ENCODE results near the gene SPPL2A. TPM values are rescaled to one million over a fixed set of nuclear protein-coding genes. Genes with fewer than 3 reads are reported as not detected.
"Not testable (repeated sequence)": the region's sequence is repeated elsewhere in the genome, so short reads cannot be mapped to it uniquely, and the experiment has no call there.

SPPL2A gene, protein sequence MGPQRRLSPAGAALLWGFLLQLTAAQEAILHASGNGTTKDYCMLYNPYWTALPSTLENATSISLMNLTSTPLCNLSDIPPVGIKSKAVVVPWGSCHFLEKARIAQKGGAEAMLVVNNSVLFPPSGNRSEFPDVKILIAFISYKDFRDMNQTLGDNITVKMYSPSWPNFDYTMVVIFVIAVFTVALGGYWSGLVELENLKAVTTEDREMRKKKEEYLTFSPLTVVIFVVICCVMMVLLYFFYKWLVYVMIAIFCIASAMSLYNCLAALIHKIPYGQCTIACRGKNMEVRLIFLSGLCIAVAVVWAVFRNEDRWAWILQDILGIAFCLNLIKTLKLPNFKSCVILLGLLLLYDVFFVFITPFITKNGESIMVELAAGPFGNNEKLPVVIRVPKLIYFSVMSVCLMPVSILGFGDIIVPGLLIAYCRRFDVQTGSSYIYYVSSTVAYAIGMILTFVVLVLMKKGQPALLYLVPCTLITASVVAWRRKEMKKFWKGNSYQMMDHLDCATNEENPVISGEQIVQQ
- 100 to 1,000 TPM; 325 to 777 (median 391) TPM for total RNA-seq

DNA sequence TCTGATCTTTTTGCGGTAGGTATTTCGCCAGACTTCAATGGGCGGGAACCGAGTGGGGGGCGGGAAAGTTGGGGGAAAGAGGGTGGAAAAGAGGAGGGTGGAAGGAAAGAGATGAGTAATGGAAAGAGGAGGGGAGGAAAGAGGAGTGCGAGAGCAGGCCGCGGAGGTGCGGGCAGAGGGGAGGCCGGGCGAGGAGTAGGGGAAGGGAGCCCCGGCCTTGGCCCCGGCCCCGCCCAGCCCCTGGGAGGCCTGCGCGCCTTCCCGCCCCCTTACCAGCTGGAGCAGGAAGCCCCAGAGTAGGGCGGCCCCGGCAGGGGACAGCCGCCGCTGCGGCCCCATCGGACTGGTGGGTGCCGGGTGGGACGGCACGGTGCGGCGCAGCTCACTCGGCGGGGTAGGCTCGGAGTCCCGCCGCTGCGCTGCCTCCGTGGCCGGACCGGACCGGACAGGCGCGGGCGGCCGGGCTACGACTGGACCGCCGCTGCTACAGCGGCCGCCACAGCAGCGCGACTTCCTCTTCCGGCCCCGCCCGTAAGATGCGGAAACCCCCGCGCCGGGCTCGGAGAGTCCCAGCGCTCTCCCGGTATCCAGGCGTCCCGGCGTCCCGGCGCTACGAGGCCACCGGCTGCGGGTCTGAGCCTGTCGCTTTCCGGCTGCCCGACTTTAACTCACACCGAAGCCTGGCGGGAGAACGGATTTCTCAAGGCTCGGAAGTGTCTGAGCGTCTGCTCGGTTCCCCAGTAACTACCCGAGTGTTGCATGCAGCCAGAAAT, at the start of gene SPPL2A:
Gene SPPL2A, minus strand, starts transcription at position 512 of the 773 bp plus-strand sequence. Its CDS starts 173 bp downstream, at position 339.
- peak; percentile 86 for DNase-seq
- peaks cover 10 to 50% (median 28%) of the 10 kb centered on the region in 4 donors for H3K4me1 ChIP-seq
- peak within 1 kb of the TSS; percentile 69 to 99 (median 94) for H3K4me3 ChIP-seq
- 0 to 1% methylated on average over 2 to 36 of the region's 77 CpGs for WGBS, 2 donors (ENCODE audit: low coverage in 1 of 2)
- in situ Hi-C loops (cut with MboI; ENCODE audit: low pct_ligation_motif_present in 1 of 4, low pct_unique_long_range_greater_than_20kb in 1 of 4, low sequenced_read_pairs in 3 of 4): loop anchor here in 1 of 4 donors (10.0 kb wide), 1 partner anchor 109 kb away; no protein-coding TSS in a partner anchor
- intact Hi-C loops (cut with DNase I; ENCODE audit: low total_unique reads): loop anchor here (10.0 kb wide), 2 partner anchors 71 to 109 kb away; no protein-coding TSS in a partner anchor
- no peaks in the 10 kb centered on the region for H3K36me3 ChIP-seq
- TF ChIP-seq POLR2A (IDR thresholded peaks at IDR 0.05) (peak; percentile 93), POLR2AphosphoS5 (IDR thresholded peaks at IDR 0.05) (peak; percentile 55 to 90 (median 87))
- TF ChIP-seq, protein P1, sequence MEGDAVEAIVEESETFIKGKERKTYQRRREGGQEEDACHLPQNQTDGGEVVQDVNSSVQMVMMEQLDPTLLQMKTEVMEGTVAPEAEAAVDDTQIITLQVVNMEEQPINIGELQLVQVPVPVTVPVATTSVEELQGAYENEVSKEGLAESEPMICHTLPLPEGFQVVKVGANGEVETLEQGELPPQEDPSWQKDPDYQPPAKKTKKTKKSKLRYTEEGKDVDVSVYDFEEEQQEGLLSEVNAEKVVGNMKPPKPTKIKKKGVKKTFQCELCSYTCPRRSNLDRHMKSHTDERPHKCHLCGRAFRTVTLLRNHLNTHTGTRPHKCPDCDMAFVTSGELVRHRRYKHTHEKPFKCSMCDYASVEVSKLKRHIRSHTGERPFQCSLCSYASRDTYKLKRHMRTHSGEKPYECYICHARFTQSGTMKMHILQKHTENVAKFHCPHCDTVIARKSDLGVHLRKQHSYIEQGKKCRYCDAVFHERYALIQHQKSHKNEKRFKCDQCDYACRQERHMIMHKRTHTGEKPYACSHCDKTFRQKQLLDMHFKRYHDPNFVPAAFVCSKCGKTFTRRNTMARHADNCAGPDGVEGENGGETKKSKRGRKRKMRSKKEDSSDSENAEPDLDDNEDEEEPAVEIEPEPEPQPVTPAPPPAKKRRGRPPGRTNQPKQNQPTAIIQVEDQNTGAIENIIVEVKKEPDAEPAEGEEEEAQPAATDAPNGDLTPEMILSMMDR (IDR thresholded peaks at IDR 0.05): no peak
- peak within 1 kb of the TSS; percentile 95 to 99 (median 98) for H3K27ac ChIP-seq
- no peaks in the 10 kb centered on the region for H3K27me3 ChIP-seq
- H3K9me3 ChIP-seq: no peaks in the 10 kb centered on the region

DNA sequence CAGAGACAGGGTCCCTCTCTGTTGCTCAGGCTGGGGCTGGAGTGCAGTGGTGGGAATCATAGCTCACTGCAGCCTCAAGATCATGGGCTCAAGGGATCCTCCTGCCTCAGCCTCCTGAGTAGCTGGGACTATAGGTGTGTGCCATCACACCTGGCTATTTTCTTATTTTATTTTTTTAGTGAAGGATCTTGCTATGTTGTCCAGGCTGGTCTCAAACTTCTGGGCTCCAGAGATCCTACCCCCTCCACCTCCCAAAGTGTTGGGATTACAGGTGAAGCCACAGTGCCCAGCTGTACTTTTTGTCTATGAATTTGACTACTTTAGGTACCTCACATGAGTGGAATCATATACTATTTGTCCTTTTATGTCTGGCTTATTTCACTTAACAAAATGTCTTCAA, 49.1 kb upstream of the SPPL2A start:
- Histone ChIP-seq H3K27me3 (no peaks in the 10 kb centered on the region), H3K4me3 (no peak overlapping the region), H3K9me3 (no peaks in the 10 kb centered on the region), H3K36me3 (no peaks in the 10 kb centered on the region), H3K4me1 (peaks cover 0 to 24% (median 3%) of the 10 kb centered on the region in 4 donors), H3K27ac (no peak overlapping the region)
- TF ChIP-seq POLR2AphosphoS5 (IDR thresholded peaks at IDR 0.05) (no peak), EP300 (IDR thresholded peaks at IDR 0.05; ENCODE audit: low read depth) (no peak), POLR2A (IDR thresholded peaks at IDR 0.05) (no peak)
- TF ChIP-seq, protein P1 (IDR thresholded peaks at IDR 0.05): no peak
- no peak for DNase-seq
- in situ Hi-C loops (cut with MboI; ENCODE audit: low pct_ligation_motif_present in 1 of 4, low pct_unique_long_range_greater_than_20kb in 1 of 4, low sequenced_read_pairs in 3 of 4): no loop called here
- intact Hi-C loops (cut with DNase I; ENCODE audit: low total_unique reads): no loop called here

DNA sequence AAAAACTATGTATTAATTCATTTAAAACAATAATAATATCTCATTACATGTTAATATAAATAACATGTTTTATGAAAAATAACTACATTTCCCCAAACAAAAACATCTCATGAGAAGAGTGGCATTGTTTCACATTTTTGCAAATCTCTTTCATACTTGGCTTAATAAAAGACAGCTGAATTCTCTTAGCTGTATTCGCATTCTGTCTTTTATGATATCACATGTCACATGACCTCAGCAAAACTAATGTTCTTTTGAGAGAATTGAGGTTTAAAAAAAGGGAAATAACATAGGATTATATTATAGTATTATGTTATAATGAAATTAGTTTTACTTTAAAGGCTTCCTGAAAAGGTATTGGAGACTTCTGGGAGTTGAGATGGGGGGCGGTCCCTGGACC, 48.4 kb upstream of the SPPL2A start:
- no peak for DNase-seq
- intact Hi-C loops (cut with DNase I; ENCODE audit: low total_unique reads): no loop called here
- H3K9me3 ChIP-seq: no peaks in the 10 kb centered on the region
- H3K27ac ChIP-seq: no peak overlapping the region
- no peak overlapping the region for H3K4me3 ChIP-seq
- no peaks in the 10 kb centered on the region for H3K27me3 ChIP-seq
- no peak for TF ChIP-seq POLR2A (IDR thresholded peaks at IDR 0.05)
- no peak for TF ChIP-seq EP300 (IDR thresholded peaks at IDR 0.05; ENCODE audit: low read depth)
- no peak for TF ChIP-seq POLR2AphosphoS5 (IDR thresholded peaks at IDR 0.05)
- TF ChIP-seq, protein P1 (IDR thresholded peaks at IDR 0.05): no peak
- no peaks in the 10 kb centered on the region for H3K36me3 ChIP-seq
- 79% methylated on average over 2 of the region's 2 CpGs for WGBS, 2 donors (ENCODE audit: low coverage in 1 of 2)
- in situ Hi-C loops (cut with MboI; ENCODE audit: low pct_ligation_motif_present in 1 of 4, low pct_unique_long_range_greater_than_20kb in 1 of 4, low sequenced_read_pairs in 3 of 4): no loop called here
- peaks cover 0 to 24% (median 3%) of the 10 kb centered on the region in 4 donors for H3K4me1 ChIP-seq

DNA sequence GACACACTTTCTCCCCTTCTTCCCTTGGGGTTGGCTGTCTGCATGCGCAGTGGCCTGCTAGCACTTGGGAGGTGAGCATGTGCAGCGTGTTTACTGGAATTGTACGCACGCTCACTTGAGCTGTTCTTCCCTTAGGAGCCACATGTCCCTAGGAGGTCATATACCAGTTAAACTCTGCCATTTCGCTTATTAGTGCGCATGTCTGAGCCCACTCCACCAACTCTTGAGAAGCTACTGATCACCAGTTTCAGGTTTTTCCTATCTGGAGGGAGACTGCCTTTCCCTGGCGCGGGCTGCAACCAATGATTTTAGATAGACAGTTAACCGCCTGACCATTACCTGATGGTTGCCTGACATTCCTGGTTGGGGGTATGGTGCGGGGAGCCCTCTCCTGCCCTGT, 47.6 kb upstream of the SPPL2A start:
- Histone ChIP-seq H3K4me1 (peaks cover 0 to 23% (median 3%) of the 10 kb centered on the region in 4 donors), H3K36me3 (no peaks in the 10 kb centered on the region), H3K27me3 (no peaks in the 10 kb centered on the region), H3K9me3 (no peaks in the 10 kb centered on the region), H3K4me3 (no peak overlapping the region), H3K27ac (no peak overlapping the region)
- no peak for DNase-seq
- in situ Hi-C loops (cut with MboI; ENCODE audit: low pct_ligation_motif_present in 1 of 4, low pct_unique_long_range_greater_than_20kb in 1 of 4, low sequenced_read_pairs in 3 of 4) (no loop called here), intact Hi-C loops (cut with DNase I; ENCODE audit: low total_unique reads) (no loop called here)
- WGBS, 2 donors (ENCODE audit: low coverage in 1 of 2): 90 to 95% methylated on average over 4 to 10 of the region's 10 CpGs
- TF ChIP-seq POLR2AphosphoS5 (IDR thresholded peaks at IDR 0.05) (no peak), POLR2A (IDR thresholded peaks at IDR 0.05) (no peak), EP300 (IDR thresholded peaks at IDR 0.05; ENCODE audit: low read depth) (no peak)
- TF ChIP-seq, protein P1 (IDR thresholded peaks at IDR 0.05): no peak

DNA sequence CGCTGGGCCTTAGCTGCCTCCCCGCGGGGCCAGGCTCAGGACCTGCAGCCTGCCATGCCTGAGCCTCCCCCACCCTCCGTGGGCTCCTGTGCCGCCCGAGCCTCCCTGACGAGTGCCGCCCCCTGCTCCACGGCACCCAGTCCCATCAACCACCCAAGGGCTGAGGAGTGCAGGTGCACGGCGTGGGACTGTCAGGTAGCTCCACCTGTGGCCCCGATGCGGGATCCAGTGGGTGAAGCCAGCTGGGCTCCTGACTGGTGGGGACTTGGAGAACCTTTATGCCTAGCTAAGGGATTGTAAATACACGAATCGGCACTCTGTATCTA, 46.6 kb upstream of the SPPL2A start:
- intact Hi-C loops (cut with DNase I; ENCODE audit: low total_unique reads); H3K4me3 ChIP-seq; H3K36me3 ChIP-seq; H3K27ac ChIP-seq; in situ Hi-C loops (cut with MboI; ENCODE audit: low pct_ligation_motif_present in 1 of 4, low pct_unique_long_range_greater_than_20kb in 1 of 4, low sequenced_read_pairs in 3 of 4); H3K9me3 ChIP-seq; DNase-seq; H3K27me3 ChIP-seq: not testable (repeated sequence)
- WGBS, 2 donors (ENCODE audit: low coverage in 1 of 2): 97 to 100% methylated on average over 2 to 9 of the region's 15 CpGs
- H3K4me1 ChIP-seq: peaks cover 0 to 22% (median 3%) of the 10 kb centered on the region in 4 donors
